ENCODE measurements around the gene A4GNT. TPM values are rescaled to one million over a fixed set of nuclear protein-coding genes. Genes with fewer than 3 reads are reported as not detected.
"Not testable (repeated sequence)": the region's sequence is repeated elsewhere in the genome, so short reads cannot be mapped to it uniquely, and the experiment has no call there.

Gene A4GNT
- total RNA-seq, 1 donor from 2014 or later: not detected

DNA sequence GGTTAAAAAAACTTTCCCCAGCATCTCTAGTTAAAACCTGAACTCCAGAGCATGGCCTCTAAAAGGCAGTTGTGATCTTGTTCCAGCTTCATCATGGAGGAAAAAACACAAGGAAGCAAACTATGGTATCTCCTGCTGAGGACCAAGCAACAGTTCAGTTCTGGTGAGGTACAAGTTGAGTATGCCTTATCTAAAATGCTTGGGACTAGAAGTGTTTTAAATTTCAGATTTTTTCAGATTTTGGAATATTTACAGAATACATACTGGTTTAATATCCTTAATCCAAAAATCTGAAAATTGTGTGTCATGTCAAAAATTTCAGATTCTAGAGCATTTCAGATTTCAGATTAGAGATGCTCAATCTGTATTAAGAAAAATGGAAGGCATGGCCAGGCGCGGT is 32.9 kb upstream of the A4GNT start:
- TF ChIP-seq, protein P1, sequence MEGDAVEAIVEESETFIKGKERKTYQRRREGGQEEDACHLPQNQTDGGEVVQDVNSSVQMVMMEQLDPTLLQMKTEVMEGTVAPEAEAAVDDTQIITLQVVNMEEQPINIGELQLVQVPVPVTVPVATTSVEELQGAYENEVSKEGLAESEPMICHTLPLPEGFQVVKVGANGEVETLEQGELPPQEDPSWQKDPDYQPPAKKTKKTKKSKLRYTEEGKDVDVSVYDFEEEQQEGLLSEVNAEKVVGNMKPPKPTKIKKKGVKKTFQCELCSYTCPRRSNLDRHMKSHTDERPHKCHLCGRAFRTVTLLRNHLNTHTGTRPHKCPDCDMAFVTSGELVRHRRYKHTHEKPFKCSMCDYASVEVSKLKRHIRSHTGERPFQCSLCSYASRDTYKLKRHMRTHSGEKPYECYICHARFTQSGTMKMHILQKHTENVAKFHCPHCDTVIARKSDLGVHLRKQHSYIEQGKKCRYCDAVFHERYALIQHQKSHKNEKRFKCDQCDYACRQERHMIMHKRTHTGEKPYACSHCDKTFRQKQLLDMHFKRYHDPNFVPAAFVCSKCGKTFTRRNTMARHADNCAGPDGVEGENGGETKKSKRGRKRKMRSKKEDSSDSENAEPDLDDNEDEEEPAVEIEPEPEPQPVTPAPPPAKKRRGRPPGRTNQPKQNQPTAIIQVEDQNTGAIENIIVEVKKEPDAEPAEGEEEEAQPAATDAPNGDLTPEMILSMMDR (IDR thresholded peaks at IDR 0.05): no peak
- Histone ChIP-seq H3K36me3 (peaks cover 52 to 81% of the 10 kb centered on the region in 2 donors), H3K27ac (no peak overlapping the region), H3K27me3 (no peaks in the 10 kb centered on the region), H3K9me3 (no peaks in the 10 kb centered on the region), H3K4me3 (no peak overlapping the region), H3K4me1 (no peaks in the 10 kb centered on the region)
- no peak for DNase-seq (ENCODE audit: low spot score in 2 of 2)
- intact Hi-C loops (cut with DNase I): no loop called here

DNA sequence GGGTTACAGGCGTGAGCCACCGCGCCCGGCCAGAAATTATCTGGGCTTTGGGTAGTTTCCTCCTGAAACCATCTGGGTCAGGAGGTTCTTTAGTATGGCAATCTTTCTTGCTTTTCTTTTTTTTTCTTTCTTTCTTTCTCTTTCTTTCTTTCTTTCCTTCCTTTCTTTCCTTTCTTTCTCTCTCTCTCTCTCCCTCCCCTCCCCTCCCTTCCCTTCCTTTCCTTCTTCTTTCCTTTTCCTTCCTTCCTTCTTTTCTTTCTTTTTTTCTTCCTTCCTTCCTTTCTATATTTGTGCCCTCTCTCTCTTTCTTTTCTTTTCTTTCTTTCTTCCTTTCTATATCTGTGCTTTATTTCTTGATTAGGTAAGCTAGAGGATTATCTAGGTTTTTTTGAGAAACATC is 25.6 kb upstream of the A4GNT start:
- TF ChIP-seq, protein P1 (IDR thresholded peaks at IDR 0.05): no peak
- Histone ChIP-seq H3K27me3 (no peaks in the 10 kb centered on the region), H3K4me1 (no peaks in the 10 kb centered on the region), H3K36me3 (peaks cover 5 to 24% of the 10 kb centered on the region in 2 donors), H3K9me3 (no peaks in the 10 kb centered on the region), H3K27ac (no peak overlapping the region), H3K4me3 (no peak overlapping the region)
- DNase-seq (ENCODE audit: low spot score in 2 of 2): no peak
- intact Hi-C loops (cut with DNase I): no loop called here

DNA sequence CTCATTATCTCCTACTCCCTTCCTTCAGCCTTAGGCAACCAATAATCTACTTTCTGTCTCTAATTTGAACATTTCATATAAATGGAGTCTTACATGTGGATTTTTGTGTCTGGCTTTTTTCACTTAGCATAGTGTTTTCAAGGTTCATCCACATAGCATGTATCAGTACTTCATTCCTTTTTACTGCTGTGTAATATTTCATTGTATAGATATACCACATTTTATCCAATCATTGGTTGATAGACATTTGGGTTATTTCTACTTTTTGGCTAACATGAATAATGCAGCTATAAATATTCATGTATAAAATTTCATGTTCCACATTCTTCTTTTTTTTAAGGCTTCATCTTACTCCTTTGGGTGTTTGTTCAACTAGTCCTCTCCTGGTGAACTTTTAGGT is 22.3 kb upstream of the A4GNT start:
- Histone ChIP-seq H3K27me3 (no peaks in the 10 kb centered on the region), H3K27ac (no peak overlapping the region), H3K36me3 (no peaks in the 10 kb centered on the region), H3K9me3 (no peaks in the 10 kb centered on the region), H3K4me1 (no peaks in the 10 kb centered on the region), H3K4me3 (no peak overlapping the region)
- TF ChIP-seq, protein P1 (IDR thresholded peaks at IDR 0.05): no peak
- intact Hi-C loops (cut with DNase I): no loop called here
- no peak for DNase-seq (ENCODE audit: low spot score in 2 of 2)

DNA sequence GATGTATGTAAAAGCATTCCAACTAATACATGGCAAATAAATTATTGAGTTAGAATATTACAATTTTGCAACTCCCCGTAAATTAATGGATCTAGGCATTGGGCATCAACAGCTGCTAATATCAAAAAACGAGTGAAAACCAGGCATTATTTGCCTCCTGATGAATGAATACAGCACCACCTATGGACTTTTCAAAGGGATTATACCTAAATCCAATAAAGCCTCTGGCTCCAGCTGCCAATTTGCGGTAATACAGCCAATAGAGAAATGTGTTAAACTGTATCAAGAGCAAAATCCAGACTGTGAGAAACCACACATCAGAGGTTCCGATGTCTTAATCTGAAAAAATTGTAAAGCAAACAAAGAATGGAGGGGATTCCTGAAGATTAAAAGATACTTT is 16.3 kb upstream of the A4GNT start:
- intact Hi-C loops (cut with DNase I): no loop called here
- Histone ChIP-seq H3K4me3 (no peak overlapping the region), H3K27ac (no peak overlapping the region), H3K4me1 (no peaks in the 10 kb centered on the region), H3K9me3 (no peaks in the 10 kb centered on the region), H3K27me3 (no peaks in the 10 kb centered on the region), H3K36me3 (no peaks in the 10 kb centered on the region)
- no peak for DNase-seq (ENCODE audit: low spot score in 2 of 2)
- TF ChIP-seq, protein P1 (IDR thresholded peaks at IDR 0.05): no peak

DNA sequence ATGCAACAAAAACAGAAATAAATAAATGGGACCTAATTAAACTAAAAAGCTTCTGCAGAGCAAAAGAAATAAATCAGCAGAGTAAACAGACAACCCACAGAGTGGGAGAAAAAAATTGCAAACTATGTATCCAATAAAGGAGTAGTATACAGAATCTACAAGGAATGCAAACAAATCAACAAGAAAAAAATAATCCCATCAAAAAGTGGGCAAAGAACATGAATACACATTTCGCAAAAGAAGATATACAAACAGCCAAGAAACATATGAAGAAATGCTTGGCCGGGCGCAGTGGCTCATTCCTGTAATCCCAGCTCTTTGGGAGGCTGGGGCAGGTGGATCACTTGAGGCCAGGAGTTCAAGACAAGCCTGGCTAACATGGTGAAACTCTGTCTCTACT is 10.0 kb upstream of the A4GNT start:
- H3K9me3 ChIP-seq; H3K36me3 ChIP-seq; H3K27ac ChIP-seq; DNase-seq (ENCODE audit: low spot score in 2 of 2); intact Hi-C loops (cut with DNase I); H3K4me1 ChIP-seq; H3K4me3 ChIP-seq; H3K27me3 ChIP-seq: not testable (repeated sequence)

DNA sequence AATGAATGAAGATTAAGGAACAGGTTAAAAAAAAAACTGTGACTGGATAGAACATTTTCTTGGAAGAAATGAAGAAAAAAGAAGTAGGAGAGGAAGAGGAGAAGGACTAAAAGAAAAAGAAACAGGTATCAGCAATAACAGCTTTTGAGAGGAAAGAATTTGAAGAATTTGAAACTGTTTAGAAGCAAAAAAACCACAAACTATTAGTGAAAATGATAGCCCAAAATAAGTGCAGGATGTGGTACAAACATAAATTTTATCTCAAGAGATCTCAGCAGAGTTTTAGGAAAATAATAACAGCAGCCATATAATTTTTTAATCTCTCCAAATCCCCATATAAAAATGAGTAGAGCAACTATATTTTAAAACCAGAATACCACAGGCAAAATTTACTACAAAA is 8.8 kb upstream of the A4GNT start:
- H3K4me1 ChIP-seq: no peaks in the 10 kb centered on the region
- H3K36me3 ChIP-seq: no peaks in the 10 kb centered on the region
- no peaks in the 10 kb centered on the region for H3K27me3 ChIP-seq
- no peaks in the 10 kb centered on the region for H3K9me3 ChIP-seq
- H3K4me3 ChIP-seq: no peak overlapping the region
- DNase-seq (ENCODE audit: low spot score in 2 of 2): no peak
- TF ChIP-seq, protein P1 (IDR thresholded peaks at IDR 0.05): no peak
- no peak overlapping the region for H3K27ac ChIP-seq
- intact Hi-C loops (cut with DNase I): no loop called here
